GM18517 (cell line): ENCODE data around the gene KRTAP5-5.
"Not testable (repeated sequence)": the region's sequence is repeated elsewhere in the genome, so short reads cannot be mapped to it uniquely, and the experiment has no call there.

ENCODE experiments used
- ATAC-seq: cut with Tn5 transposase; IDR thresholded peaks from one replicate; pipeline ENCODE4 v1.9.1; 2021; ENCODE audit warnings: mild to moderate bottlenecking, moderate library complexity; ENCODE audit not compliant: unreplicated experiment

KRTAP5-5 gene

DNA sequence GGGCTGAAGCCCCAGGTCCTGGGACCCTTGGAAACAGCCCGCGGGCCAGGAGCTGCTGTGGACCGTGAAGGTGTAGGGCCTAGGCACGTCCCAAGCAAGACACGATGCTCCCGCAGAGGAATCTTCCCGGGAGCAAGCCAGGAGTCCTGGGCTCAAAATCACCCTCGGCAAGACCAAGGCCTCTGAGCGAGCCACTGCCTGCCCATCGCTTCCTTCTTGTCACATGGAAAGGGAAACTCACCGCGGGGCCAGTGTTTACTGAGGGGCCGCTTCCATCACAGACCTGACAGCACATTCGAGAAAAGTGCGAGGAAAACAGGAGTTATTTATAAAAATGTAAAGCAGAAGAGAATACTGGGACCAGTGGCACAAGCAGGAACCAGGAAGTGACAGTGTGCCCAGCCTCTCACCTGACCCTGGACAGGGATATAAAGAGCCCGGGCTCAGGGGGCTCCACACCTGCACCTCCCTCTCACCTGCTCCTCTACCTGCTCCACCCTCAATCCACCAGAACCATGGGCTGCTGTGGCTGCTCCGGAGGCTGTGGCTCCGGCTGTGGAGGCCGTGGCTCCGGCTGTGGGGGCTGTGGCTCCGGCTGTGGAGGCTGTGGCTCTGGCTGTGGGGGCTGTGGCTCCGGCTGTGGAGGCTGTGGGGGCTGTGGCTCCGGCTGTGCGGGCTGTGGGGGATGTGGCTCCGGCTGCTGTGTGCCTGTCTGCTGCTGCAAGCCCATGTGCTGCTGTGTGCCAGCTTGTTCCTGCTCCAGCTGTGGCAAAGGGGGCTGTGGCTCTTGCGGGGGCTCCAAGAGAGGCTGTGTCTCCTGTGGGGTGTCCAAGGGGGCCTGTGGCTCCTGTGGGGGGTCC lies at the start of gene KRTAP5-5:
TSS of gene KRTAP5-5 (plus strand) at position 450 of the 860 bp plus-strand sequence. CDS start at position 516, 66 bp downstream.
- ATAC-seq = no peak

- no peak for ATAC-seq
Observed at GRCh38 chr11:1581976-1582375, 47.6 kb upstream of the KRTAP5-5 start.

- ATAC-seq = not testable (repeated sequence)
Observed at GRCh38 chr11:1582909-1583308, 46.7 kb upstream of the KRTAP5-5 start.

- not testable (repeated sequence) for ATAC-seq
Observed at GRCh38 chr11:1584661-1585370, 44.8 kb upstream of the KRTAP5-5 start, which contains the start of gene KRTAP5-1. TSS of gene KRTAP5-1 (minus strand) at chr11:1585283. CDS start at chr11:1585249, 34 bp downstream.

- no peak for ATAC-seq
Observed at GRCh38 chr11:1586699-1587098, 42.9 kb upstream of the KRTAP5-5 start.

DNA sequence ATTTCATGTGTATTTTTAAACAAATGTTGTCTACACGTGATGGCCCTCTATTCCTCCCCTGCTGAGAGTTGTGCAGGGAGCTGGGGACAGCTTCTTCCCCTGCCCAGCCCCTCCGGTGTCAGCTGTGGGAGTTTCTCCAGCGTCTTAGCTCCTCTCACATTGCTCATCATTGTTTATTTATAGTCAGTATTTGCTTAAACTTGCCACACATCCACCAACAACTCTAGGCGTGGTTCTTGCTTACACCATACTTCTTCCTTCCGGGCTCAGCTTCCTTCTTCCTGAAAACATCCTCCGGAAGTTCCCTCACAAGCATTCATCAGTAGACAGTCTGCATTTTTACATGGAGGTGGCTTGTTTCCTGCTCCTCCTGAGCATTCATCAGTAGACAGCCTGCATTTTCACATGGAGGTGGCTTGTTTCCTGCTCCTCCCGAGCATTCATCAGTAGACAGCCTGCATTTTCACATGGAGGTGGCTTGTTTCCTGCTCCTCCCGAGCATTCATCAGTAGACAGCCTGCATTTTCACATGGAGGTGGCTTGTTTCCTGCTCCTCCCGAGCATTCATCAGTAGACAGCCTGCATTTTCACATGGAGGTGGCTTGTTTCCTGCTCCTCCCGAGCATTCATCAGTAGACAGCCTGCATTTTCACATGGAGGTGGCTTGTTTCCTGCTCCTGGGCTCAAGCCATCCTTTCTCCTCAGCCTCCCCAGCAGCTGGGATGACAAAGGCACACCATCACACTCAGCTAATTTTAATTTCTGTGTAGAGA lies 40.2 kb upstream of the KRTAP5-5 start:
- ATAC-seq = not testable (repeated sequence)

DNA sequence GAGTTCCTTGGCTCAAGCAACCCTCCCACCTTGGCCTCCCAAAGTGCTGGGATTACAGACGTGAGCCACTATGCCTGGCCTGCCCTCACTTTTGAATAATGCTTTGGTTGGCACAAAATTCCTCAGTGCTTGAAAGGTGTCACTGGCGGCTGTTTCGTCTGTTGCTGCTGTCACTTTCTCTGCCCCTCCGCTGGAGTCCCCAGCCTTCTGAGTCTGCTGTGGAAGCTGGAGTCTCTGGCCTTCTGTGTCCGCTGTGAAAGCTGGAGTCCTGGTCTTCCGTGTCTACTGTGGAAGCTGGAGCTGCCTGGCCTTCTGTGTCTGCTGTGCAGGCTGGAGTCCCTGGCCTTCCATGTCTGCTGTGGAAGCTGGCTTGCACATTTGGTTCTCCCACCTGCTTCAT lies 39.6 kb upstream of the KRTAP5-5 start:
- no peak for ATAC-seq

GRCh38 chr11:1592628-1593027 lies 36.9 kb upstream of the KRTAP5-5 start:
- no peak for ATAC-seq

- not testable (repeated sequence) for ATAC-seq
Observed at GRCh38 chr11:1595994-1596575, 33.5 kb upstream of the KRTAP5-5 start.

- not testable (repeated sequence) for ATAC-seq
Observed at GRCh38 chr11:1596576-1597121, 32.9 kb upstream of the KRTAP5-5 start.

DNA sequence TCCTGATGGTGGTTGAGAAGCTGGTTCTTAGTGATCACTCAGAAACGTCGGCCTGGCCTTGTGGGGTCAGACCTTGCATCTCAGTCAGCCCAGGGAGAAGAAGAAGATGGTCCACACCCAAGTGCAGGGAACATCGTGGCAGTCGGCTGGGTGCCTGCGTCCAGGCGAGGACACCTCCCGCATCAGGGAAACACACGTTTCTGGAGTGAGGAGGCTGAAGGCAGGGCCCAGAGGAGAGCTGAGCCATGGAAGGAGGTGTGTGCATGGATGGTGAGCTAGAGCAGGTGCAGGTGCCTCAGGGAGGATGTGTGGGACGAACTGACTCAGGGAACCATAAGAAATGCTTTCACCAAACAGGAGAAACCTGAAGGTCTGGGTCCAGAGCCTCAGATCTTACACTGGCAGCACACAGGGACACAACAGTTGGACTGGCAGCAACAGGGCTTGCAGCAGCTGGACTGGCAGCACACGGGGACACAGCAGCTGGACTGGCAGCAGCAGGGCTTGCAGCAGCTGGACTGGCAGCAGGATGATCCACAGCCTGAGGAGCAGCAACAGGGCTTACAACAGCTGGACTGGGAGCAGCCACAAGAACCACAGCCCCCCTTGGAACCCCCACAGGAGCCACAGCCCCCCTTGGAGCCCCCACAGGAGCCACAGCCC lies 32.1 kb upstream of the KRTAP5-5 start:
- no peak for ATAC-seq

DNA sequence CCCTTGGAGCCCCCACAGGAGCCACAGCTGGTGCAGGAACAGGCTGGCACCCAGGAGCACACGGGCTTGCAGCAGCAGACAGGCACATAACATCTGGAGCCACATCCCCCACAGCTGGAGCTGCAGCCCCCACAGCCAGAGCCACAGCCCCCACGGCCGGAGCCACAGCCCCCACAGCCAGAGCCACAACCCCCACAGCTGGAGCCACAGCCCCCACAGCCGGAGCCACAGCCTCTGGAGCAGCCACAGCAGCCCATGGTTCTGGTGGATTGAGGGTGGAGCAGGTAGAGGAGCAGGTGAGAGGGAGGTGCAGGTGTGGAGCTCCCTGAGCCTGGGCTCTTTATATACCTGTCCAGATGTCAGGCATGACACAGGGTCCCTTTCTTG lies 31.6 kb upstream of the KRTAP5-5 start, which contains the start of gene KRTAP5-2:
TSS of gene KRTAP5-2 (minus strand) at position 301 of the 387 bp plus-strand sequence. CDS start at position 257, 44 bp downstream.
- no peak for ATAC-seq

DNA sequence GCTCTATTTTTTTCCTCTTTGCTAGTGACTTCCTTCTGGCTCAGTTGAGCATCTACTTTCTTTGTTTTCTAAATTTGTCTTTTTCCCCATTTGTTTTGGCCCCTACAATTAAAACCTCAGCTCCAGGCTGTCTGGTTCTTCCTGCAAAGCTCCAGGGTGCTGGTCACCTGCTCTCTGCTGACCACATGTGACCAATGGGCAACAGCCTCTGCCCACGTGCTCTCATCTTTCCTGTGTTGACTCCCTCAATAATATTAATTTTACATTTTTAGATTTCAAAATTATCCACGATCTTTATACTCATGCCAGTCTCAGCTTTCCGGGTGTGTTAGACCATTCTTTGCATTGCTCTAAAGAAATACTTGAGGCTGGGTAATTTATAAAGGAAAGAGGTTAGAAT lies 31.2 kb upstream of the KRTAP5-5 start:
- not testable (repeated sequence) for ATAC-seq

GRCh38 chr11:1598816-1599215 lies 30.8 kb upstream of the KRTAP5-5 start:
- no peak for ATAC-seq

- no peak for ATAC-seq
Observed at GRCh38 chr11:1600626-1601025, 28.9 kb upstream of the KRTAP5-5 start.

DNA sequence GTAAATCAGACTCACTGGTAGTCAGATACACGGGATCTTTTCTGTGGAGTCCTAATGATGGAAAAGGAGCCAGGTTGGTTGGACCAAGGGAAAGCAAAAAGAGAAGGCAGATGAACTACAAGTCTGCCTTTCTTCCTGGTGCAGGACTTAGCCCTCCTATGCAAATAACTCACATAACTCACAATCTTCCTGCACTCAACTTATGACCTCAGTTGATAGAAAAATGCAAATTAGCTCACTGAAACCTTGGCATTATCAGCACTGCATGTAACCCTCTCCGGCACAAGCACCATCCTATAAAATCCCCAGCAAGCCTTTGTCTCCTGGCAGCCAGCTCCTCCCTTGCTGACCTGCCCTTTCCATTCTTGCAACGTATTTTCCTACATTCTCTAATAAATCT lies 27.9 kb upstream of the KRTAP5-5 start:
- ATAC-seq = not testable (repeated sequence)

- ATAC-seq = no peak
Observed at GRCh38 chr11:1603629-1604028, 25.9 kb upstream of the KRTAP5-5 start.

DNA sequence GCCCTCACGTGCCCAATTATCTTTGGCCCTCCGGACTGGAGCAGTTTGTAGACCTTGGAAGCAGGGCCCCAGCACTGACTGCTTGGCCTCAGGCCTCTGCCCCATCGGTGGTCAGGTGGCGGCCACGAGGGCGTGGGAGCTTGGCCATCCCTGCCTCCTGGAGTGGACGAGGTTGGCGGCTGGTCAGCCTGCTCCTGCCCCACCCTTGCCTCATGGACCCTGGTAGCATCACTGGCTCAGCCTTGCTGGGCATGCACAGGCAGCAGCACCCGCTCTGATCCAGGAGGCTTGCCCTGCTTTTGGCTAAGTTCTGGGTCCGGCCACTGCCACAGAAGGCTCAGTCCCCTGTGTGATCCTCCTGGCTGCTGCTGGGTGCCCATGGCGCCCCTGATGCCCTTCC lies 25.4 kb upstream of the KRTAP5-5 start:
- ATAC-seq = no peak

DNA sequence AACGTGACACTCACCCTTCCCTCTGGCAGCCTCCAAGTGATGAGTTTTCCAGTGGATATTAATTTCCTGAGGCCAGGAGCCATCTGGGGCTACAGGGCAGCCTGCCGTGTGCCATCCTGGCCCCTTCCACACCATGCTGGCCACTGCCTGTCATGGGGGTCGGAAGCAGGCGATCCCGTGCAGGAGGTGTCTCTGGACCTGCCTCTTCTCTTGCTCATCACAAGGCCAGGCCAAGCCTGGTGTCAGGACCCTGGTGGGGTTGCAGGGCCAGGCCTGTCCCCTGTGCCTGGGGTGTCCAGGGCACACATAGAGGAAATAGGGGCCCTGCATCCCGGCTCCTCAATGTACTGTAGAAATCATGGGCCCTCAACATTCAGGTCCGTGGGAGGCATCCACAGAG lies 24.9 kb upstream of the KRTAP5-5 start:
- ATAC-seq = no peak

- ATAC-seq = peak; percentile 98
Observed at GRCh38 chr11:1605923-1606322, 23.7 kb upstream of the KRTAP5-5 start.
